H9 (cell line): ENCODE measurements around the gene CADPS2. TPM values are rescaled to one million over a fixed set of nuclear protein-coding genes. Genes with fewer than 3 reads are reported as not detected.

Source experiments
- DNase-seq: peaks from one replicate; pipeline ENCODE4 v3.0.0-alpha.2; 2017
- H2AFZ ChIP-seq: one replicate; pipeline ENCODE4 v1.6.1; 2013; ENCODE audit warnings: mild to moderate bottlenecking, low read length, control low read depth, moderate library complexity
- H2AK5ac ChIP-seq: 2 replicates; pipeline ENCODE4 v1.6.1; 2013; ENCODE audit warnings: low read length, control low read depth, mixed read lengths; ENCODE audit not compliant: insufficient read length
- H2BK120ac ChIP-seq: one replicate; pipeline ENCODE4 v1.6.1; 2013; ENCODE audit warnings: low read depth, mild to moderate bottlenecking, low read length, control low read depth, inconsistent platforms; ENCODE audit not compliant: poor library complexity, severe bottlenecking
- H2BK12ac ChIP-seq: 2 replicates; pipeline ENCODE4 v1.6.1; 2013; ENCODE audit warnings: low read length, control low read depth, mixed read lengths, low read depth; ENCODE audit not compliant: insufficient read length
- H2BK15ac ChIP-seq: 2 replicates; pipeline ENCODE4 v1.6.1; 2013; ENCODE audit warnings: low read depth, low read length, control low read depth
- H2BK20ac ChIP-seq: one replicate; pipeline ENCODE4 v1.6.1; 2013; ENCODE audit warnings: low read depth, mild to moderate bottlenecking, low read length, control low read depth, inconsistent platforms; ENCODE audit not compliant: poor library complexity, severe bottlenecking
- H2BK5ac ChIP-seq: 2 replicates; pipeline ENCODE4 v1.6.1; 2013; ENCODE audit warnings: low read length, control low read depth, mixed read lengths; ENCODE audit not compliant: insufficient read length
- H3K14ac ChIP-seq: 2 replicates; pipeline ENCODE4 v1.6.1; 2013; ENCODE audit warnings: low read length, control low read depth; ENCODE audit not compliant: insufficient read depth
- H3K18ac ChIP-seq: 2 replicates; pipeline ENCODE4 v1.6.1; 2013; ENCODE audit warnings: low read depth, mild to moderate bottlenecking, mixed read lengths, low read length, control low read depth; ENCODE audit not compliant: insufficient read length
- H3K23ac ChIP-seq: 2 replicates; pipeline ENCODE4 v1.6.1; 2013; ENCODE audit warnings: low read length, control low read depth, mixed read lengths, low read depth; ENCODE audit not compliant: insufficient read length
- H3K23me2 ChIP-seq: 2 replicates; pipeline ENCODE4 v1.6.1; 2013; ENCODE audit warnings: low read depth, mild to moderate bottlenecking, mixed read lengths, low read length, control low read depth; ENCODE audit not compliant: insufficient read length, poor library complexity, severe bottlenecking
- H3K27ac ChIP-seq: 2 replicates; pipeline ENCODE4 v1.5.1; 2013; ENCODE audit warnings: low read length, control low read depth, mixed read lengths, low read depth; ENCODE audit not compliant: insufficient read length
- H3K27me3 ChIP-seq: 2 replicates; pipeline ENCODE4 v1.6.1; 2013; ENCODE audit warnings: low read length, control low read depth, inconsistent platforms; ENCODE audit not compliant: insufficient read depth
- H3K4ac ChIP-seq: 2 replicates; pipeline ENCODE4 v1.6.1; 2013; ENCODE audit warnings: low read depth, mild to moderate bottlenecking, control low read depth, inconsistent platforms, low read length, moderate library complexity
- H3K4me1 ChIP-seq: 2 replicates; pipeline ENCODE4 v1.6.1; 2013; ENCODE audit warnings: low read length, control low read depth, inconsistent platforms; ENCODE audit not compliant: insufficient read depth
- H3K4me2 ChIP-seq: 2 replicates; pipeline ENCODE4 v1.6.1; 2013; ENCODE audit warnings: low read length, control low read depth, mixed read lengths; ENCODE audit not compliant: insufficient read length, insufficient read depth
- H3K56ac ChIP-seq: 2 replicates; pipeline ENCODE4 v1.6.1; 2013; ENCODE audit warnings: low read depth, mild to moderate bottlenecking, mixed read lengths, low read length, control low read depth; ENCODE audit not compliant: insufficient read length
- H3K79me1 ChIP-seq: 2 replicates; pipeline ENCODE4 v1.6.1; 2013; ENCODE audit warnings: low read depth, mild to moderate bottlenecking, moderate library complexity, low read length, control low read depth, inconsistent platforms; ENCODE audit not compliant: insufficient read depth, poor library complexity, severe bottlenecking
- H3K79me2 ChIP-seq: 2 replicates; pipeline ENCODE4 v1.6.1; 2013; ENCODE audit warnings: low read length, control low read depth, inconsistent platforms; ENCODE audit not compliant: insufficient read depth
- H3K9ac ChIP-seq: 2 replicates; pipeline ENCODE4 v1.6.1; 2013; ENCODE audit warnings: low read length, control low read depth, mixed read lengths; ENCODE audit not compliant: insufficient read length; ENCODE audit errors: extremely low read depth
- H3K9me3 ChIP-seq: one replicate; pipeline ENCODE4 v1.6.1; 2013; ENCODE audit warnings: low read depth, low read length, inconsistent platforms; ENCODE audit not compliant: control insufficient read depth
- H3T11ph ChIP-seq: one replicate; pipeline ENCODE4 v1.6.1; 2013; ENCODE audit warnings: mild to moderate bottlenecking, low read length, control low read depth, inconsistent platforms
- H4K20me1 ChIP-seq: one replicate; pipeline ENCODE4 v1.6.1; 2013; ENCODE audit not compliant: control insufficient read depth, insufficient read length, insufficient read depth
- H4K5ac ChIP-seq: 2 replicates; pipeline ENCODE4 v1.6.1; 2013; ENCODE audit warnings: low read depth, mild to moderate bottlenecking, mixed read lengths, low read length, control low read depth; ENCODE audit not compliant: insufficient read length
- H4K8ac ChIP-seq: replicated peaks from 2 replicates; pipeline ENCODE4 v1.6.1; 2013; ENCODE audit warnings: low read length, control low read depth, mixed read lengths, low read depth; ENCODE audit not compliant: insufficient read length
- H4K91ac ChIP-seq: 2 replicates; pipeline ENCODE4 v1.6.1; 2013; ENCODE audit warnings: low read depth, mild to moderate bottlenecking, moderate library complexity, mixed read lengths, low read length, control low read depth; ENCODE audit not compliant: insufficient read length
- H3K27ac Mint-ChIP-seq, 3 experiments: 2 replicates in 2 of 3; 3 replicates in 1 of 3; pipeline ENCODE4 v1.8.0; 2020 to 2021; ENCODE audit warnings: mixed read lengths in 3 of 3, mild to moderate bottlenecking in 1 of 3, moderate library complexity in 1 of 3
- H3K27me3 Mint-ChIP-seq: 2 replicates; pipeline ENCODE4 v1.8.0; 2021; ENCODE audit warnings: low read depth, mild to moderate bottlenecking, moderate library complexity, mixed read lengths
- H3K36me3 Mint-ChIP-seq, 3 experiments: 2 replicates in 2 of 3; 3 replicates in 1 of 3; pipeline ENCODE4 v1.8.0; 2020 to 2021; ENCODE audit warnings: low read depth in 3 of 3, mixed read lengths in 3 of 3; ENCODE audit not compliant: insufficient read depth in 1 of 3
- H3K4me1 Mint-ChIP-seq, 2 experiments: 2 replicates each; pipeline ENCODE4 v1.8.0; 2020; ENCODE audit warnings: mixed read lengths in 2 of 2
- H3K4me3 Mint-ChIP-seq, 2 experiments: 2 replicates in 1 of 2; 3 replicates in 1 of 2; pipeline ENCODE4 v1.8.0; 2020 to 2021; ENCODE audit warnings: mild to moderate bottlenecking in 2 of 2, mixed read lengths in 2 of 2, moderate library complexity in 1 of 2
- H3K9me3 Mint-ChIP-seq, 2 experiments: 2 replicates in 1 of 2; 3 replicates in 1 of 2; pipeline ENCODE4 v1.8.0; 2020; ENCODE audit warnings: mild to moderate bottlenecking in 2 of 2, mixed read lengths in 2 of 2, moderate library complexity in 1 of 2
- CTCF ChIP-seq: fragments of 200-600 bp; sonication (generic); conservative IDR thresholded peaks from 3 replicates; pipeline ENCODE4 v1.8.0; 2021; ENCODE audit warnings: antibody characterized with exemption, mild to moderate bottlenecking
- total RNA-seq: library from RNA; stranded (reverse); gene quantifications from 2 replicates; pipeline ENCODE4 v1.2.1, GENCODE V29; 2021

Gene CADPS2
- total RNA-seq, 1 experiment from 2014 or later: 7.1 TPM

- no peaks in the 10 kb centered on the region for H3K23me2 ChIP-seq
- H3K18ac ChIP-seq: no peak overlapping the region
- Mint-ChIP-seq H3K27me3 (no peaks in the 10 kb centered on the region), H3K9me3 (no peaks in the 10 kb centered on the region), H3K4me3 (no peak overlapping the region), H3K4me1 (peaks cover 0 to 3% of the 10 kb centered on the region in 2 experiments; a peak in 2 of 4 replicates), H3K27ac (no peak overlapping the region), H3K36me3 (no peaks in the 10 kb centered on the region; a peak in 1 of 7 replicates)
- H3K9me3 ChIP-seq: no peaks in the 10 kb centered on the region
- no peak overlapping the region for H3K14ac ChIP-seq
- H2BK120ac ChIP-seq: no peak overlapping the region
- no peak overlapping the region for H3K4ac ChIP-seq
- no peak for DNase-seq
- no peak overlapping the region for H3K56ac ChIP-seq
- H4K5ac ChIP-seq: no peak overlapping the region
- no peaks in the 10 kb centered on the region for H3K4me1 ChIP-seq
- no peak overlapping the region for H2BK12ac ChIP-seq
- H2AK5ac ChIP-seq: no peak overlapping the region
- no peak overlapping the region for H3K27ac ChIP-seq
- no peak overlapping the region for H4K8ac ChIP-seq
- no peak overlapping the region for H2BK15ac ChIP-seq
- no peaks in the 10 kb centered on the region for H4K20me1 ChIP-seq
- no peaks in the 10 kb centered on the region for H3K27me3 ChIP-seq
- no peak overlapping the region for H3K23ac ChIP-seq
- no peak overlapping the region for H2BK5ac ChIP-seq
- H4K91ac ChIP-seq: no peak overlapping the region
- no peaks in the 10 kb centered on the region for H3K79me2 ChIP-seq
- no peak overlapping the region for H3T11ph ChIP-seq
- no peak overlapping the region for H2BK20ac ChIP-seq
- no peak overlapping the region for H2AFZ ChIP-seq
- no peak overlapping the region for H3K4me2 ChIP-seq
- no peak for TF ChIP-seq CTCF
- H3K9ac ChIP-seq: no peak overlapping the region
- no peaks in the 10 kb centered on the region for H3K79me1 ChIP-seq
Measured at GRCh38 chr7:122827763-122828162, 58.5 kb downstream of the CADPS2 start.
